Epithelial cell of prostate (primary cell): ENCODE data around the gene ST6GALNAC6.

ENCODE experiments used
- DNase-seq: peaks from one replicate; pipeline ENCODE4 v3.0.0-alpha.2; 2011; ENCODE audit warnings: low read depth, low spot score
- H3K27ac ChIP-seq: fragments of 450-650 bp; 2 replicates; pipeline ENCODE4 v1.5.1; 2017; ENCODE audit warnings: mild to moderate bottlenecking

ST6GALNAC6 gene

GRCh38 chr9:127899128-127899943, at the start of gene ST6GALNAC6:
TSS of gene ST6GALNAC6 (minus strand) at chr9:127899603. CDS start at chr9:127897981, 1,622 bp downstream.
- DNase-seq, result no peak
- H3K27ac ChIP-seq, result peak within 1 kb of the TSS; percentile 31

DNA sequence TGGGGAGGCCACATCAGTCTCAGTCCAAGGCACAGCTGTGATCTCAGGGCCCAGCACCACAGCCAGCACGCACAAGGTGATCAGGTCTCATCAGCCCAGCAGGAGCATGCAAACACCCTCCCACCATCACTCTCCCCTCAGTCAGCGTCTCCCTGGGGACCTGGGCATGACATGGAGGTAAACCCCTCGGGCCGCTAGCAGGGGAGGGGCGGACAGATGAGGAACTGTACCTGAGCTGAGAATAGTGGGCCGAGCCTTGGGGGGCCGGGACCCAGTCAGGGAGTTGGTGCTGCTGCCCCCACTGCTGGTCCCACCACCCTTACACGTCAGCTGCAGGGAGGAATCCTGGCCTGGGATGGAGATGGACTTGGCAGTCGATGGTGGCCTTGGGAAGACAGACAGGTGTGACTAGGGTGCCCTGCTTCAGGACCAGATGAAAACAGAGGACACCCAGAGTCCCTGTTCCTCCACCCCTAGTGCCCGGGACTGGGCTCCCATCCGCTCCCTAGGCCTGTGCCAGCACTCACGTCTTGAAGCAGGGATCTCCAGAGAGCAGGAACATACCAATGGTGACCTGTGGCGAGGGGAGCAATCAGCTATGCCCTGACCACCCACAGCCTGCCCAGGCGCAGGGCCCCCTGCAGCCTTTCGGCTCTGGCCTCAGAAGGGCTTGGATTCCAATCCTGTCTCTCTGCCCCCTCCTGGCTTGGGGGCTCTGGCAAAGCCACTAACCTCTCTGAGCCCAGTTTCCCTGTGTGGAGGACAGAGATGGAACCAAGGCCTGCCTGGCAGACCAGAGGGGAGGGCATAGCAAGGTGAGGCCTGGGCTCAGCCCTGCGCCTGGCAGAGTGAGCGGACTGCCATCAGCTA, 48.7 kb upstream of the ST6GALNAC6 start:
- no peak overlapping the region for H3K27ac ChIP-seq
- DNase-seq, result no peak

DNA sequence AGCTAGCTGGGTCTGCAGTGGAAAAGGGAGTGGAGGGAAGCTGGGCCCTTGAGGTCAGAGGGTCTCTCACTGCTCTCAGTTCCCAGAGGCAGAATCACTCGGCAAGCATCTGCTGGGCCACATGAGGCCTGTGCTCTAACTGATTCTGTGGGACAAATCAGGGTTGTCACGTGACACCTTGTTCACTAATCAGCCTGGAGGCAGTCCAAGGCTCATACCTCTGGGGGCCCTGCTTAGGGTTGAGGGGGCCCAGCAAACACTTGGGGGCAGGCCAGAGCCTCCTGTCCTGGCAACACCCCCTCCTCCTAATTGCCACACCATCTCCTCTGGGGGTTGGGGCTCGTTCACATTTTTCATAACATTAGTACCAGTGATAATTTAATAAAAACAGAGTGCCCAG, 47.3 kb upstream of the ST6GALNAC6 start:
- DNase-seq, result no peak
- H3K27ac ChIP-seq, result no peak overlapping the region

DNA sequence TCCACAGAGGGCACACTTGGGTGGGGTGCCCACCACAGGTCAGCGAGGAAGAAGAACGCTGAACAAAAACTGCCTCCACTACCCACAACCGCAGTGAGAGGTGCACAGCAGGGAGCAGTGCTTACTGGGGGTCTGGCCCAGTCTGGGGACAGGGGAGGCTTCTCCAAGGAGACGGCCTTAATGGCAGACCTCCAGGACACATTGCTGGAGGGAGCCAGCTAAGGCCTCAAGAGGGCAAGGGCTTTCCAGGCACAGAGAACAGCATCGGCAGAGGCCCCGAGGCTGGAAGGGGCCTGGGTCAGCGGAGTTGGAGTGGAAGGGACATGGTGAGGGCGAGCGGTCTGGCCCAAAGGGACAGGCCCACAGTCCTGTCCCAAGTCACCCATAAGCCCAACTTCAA, 46.5 kb upstream of the ST6GALNAC6 start:
- no peak overlapping the region for H3K27ac ChIP-seq
- DNase-seq, result no peak

DNA sequence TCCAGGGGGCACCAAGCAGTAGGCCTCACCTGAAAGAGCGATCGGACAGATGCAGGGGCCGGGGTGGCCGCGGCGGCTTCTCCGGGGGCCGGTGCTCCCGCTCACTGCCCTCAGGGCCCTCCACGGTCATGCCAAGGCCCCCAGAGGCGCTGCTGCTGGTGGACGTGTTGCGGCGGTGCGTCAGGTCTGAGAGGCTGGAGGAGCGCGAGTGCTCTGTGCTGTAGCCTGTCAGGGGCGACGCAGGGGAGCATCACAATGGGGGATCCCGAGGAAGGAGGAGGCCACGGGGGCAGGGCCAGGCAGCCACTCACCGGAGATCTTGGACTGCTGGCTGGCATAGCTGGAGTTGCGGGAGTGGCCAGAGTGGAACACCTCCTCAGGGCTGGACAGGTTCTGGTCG, 45.9 kb upstream of the ST6GALNAC6 start:
- no peak for DNase-seq
- no peak overlapping the region for H3K27ac ChIP-seq

DNA sequence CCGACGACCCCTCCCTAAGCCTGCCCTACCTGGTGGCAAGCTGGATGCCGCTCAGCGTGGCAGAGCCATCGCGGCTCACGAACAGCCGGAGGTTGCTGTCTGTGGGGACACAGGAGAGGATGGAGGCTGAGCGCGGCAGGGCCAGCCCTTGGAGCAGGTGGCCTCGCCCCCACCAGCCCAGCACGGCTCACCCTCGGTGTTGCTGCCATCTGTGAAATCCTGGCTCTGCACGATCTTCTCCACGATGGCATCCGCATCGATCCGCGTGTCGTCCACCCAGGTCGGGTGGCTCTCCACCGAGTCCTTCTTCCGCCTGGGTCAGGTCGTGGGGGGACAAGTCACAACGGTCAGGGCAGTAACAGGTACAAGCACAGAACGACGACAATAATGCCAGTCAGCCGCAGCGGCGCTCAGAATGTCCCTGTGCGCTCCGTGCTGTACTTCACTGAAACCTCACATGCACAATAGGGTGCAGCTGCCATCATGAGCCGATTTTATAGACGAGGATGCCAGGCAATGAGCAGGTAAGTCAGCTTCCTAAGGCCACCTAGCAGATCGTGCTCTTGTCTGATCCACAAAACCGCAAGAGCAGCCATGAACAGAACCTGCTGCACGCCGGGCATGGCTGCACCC, 45.3 kb upstream of the ST6GALNAC6 start:
- no peak for DNase-seq
- H3K27ac ChIP-seq, result no peak overlapping the region

- H3K27ac ChIP-seq, result no peak overlapping the region
- no peak for DNase-seq
Measured at GRCh38 chr9:127943731-127944144, 44.3 kb upstream of the ST6GALNAC6 start.

GRCh38 chr9:127943011-127943662, 43.7 kb upstream of the ST6GALNAC6 start:
- H3K27ac ChIP-seq, result no peak overlapping the region
- no peak for DNase-seq

GRCh38 chr9:127942216-127943010, 43.0 kb upstream of the ST6GALNAC6 start:
- H3K27ac ChIP-seq, result no peak overlapping the region
- DNase-seq, result no peak

GRCh38 chr9:127941961-127942215, 42.5 kb upstream of the ST6GALNAC6 start:
- DNase-seq, result no peak
- no peak overlapping the region for H3K27ac ChIP-seq

- DNase-seq, result no peak
- no peak overlapping the region for H3K27ac ChIP-seq
Measured at GRCh38 chr9:127941062-127941960, 41.9 kb upstream of the ST6GALNAC6 start.

GRCh38 chr9:127940593-127940992, 41.2 kb upstream of the ST6GALNAC6 start:
- H3K27ac ChIP-seq, result no peak overlapping the region

GRCh38 chr9:127938298-127938690, 38.9 kb upstream of the ST6GALNAC6 start:
- peak overlapping the region; percentile 33 for H3K27ac ChIP-seq
- DNase-seq, result no peak

More at GRCh38 chr9:127940593-127940992, 41.2 kb upstream of the ST6GALNAC6 start:
- DNase-seq, result no peak

DNA sequence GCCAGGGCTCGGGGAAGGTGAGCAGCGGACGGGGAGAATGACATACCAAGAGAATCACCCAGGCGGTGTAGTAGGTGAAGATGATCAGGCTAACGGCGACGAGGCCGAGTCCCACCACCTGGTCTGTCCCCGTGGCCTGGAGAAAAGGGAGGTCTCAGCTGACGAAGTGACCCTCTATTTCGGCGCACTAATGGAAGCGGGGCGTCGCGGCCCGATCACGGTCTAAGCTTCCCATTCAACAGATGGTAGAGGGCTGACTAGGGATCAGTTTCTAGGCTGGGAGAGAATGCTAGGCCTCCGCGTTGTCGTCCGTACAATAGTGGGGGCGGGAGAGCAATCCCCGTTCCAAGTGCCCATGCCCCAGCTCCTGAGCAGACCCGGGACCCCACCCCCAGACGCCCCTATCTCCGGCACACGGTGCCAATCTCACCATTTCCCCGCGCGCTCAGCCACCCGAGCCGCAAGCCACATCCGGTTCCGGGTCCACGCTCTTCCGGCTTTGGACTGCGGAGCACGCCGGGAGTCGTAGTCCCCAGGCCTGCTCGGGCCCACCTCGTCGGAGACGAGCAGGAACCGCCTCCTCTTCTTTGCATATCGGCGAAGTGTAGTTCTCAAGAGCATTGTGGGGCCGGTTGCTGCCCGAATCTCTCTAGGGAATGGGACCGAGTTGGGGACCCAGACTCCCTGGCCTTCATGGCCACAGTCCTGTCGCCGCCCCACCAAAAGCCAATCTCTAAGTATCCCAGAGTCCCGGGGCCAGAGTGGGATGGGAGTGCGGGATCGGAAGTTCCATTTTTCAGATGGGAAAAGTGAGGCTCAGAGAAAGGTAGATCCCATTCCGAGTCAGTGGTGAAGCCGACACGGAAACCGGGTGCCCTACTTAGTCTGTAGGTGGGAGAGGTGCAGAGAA, 38.2 kb upstream of the ST6GALNAC6 start, which contains the start of gene DPM2:
DPM2 (minus strand) TSS at position 467 of the 910 bp plus-strand sequence; CDS start at position 433, 34 bp downstream.
- DNase-seq, result no peak
- peak within 1 kb of the TSS; percentile 33 for H3K27ac ChIP-seq

DNA sequence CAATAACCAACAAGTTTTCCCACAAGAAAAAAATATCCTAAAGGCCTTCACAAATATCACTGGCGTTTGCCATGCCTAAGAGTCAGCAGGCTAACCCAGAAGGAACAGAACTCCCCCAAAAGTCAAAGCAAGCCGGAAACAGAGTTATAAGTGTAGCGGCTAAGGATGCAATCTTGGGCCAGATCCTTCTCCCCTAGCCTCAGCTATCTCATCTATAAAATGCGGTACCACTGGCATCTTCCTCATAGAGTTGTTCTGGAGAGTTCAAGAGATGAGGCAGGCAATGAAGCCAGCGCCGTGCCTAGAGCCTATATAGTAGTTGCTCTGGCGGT, 37.6 kb upstream of the ST6GALNAC6 start:
- no peak for DNase-seq
- H3K27ac ChIP-seq, result peak overlapping the region; percentile 33

DNA sequence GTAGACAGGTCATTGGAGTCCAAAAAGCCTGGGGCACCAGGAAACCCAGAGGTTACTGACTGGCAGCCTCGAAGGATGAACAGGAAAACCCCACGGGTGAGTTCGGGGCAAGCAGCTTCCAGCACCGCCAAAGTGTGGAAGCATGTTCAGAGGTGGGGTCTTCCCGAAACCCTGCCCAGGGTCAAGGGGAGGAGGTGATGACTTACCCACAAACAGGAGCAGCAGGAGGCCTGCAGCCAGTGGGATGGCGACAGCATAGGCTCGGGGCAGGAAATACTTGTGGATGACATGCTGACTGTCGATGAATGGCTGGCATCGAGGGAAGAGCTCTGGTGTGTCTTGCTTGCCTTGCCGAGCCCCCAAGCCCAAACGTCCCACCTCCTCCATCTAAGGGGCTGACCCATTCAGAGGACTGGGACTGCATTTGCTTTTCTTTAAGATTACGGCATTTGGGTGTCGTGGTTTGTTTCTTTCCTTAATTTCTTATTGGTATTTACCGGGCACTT, 37.0 kb upstream of the ST6GALNAC6 start:
- no peak overlapping the region for H3K27ac ChIP-seq
- no peak for DNase-seq

DNA sequence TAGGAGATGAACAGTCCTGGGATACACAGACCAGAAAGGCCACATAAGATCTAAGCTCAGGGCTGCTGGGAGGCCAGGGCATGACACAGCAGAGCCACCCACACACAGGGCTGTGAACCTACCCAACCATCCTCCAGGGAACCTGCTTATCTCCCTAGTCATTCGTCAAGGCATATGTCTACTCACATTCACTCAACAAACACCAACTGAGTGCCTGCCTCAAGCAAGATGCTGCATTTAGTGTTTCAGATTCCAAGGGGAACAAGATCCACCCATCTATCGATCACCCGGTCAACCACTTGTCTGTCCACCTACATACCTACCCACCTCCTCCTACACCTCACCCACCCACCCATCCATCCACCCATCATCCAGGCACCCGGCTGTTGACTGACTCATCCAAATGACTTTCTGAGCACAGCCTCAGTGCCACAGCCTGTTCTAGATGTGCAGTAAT, 36.4 kb upstream of the ST6GALNAC6 start:
- DNase-seq, result no peak
- no peak overlapping the region for H3K27ac ChIP-seq
